Measurements from ENCODE around the gene CLTC. TPM values are rescaled to one million over a fixed set of nuclear protein-coding genes. Genes with fewer than 3 reads are reported as not detected.

Gene CLTC
- total RNA-seq, 1 donor from 2014 or later: 225 TPM

- Mint-ChIP-seq H3K4me1 (no peaks in the 10 kb centered on the region), H3K9me3 (no peaks in the 10 kb centered on the region), H3K36me3 (peaks cover 19% of the 10 kb centered on the region), H3K4me3 (no peak overlapping the region), H3K27me3 (ENCODE audit: insufficient read depth, low read depth) (no peaks in the 10 kb centered on the region), H3K27ac (no peak overlapping the region)
- no peaks in the 10 kb centered on the region for H3F3A ChIP-seq (ENCODE audit: low read depth)
- no peak for DNase-seq (ENCODE audit: low spot score)
- peaks cover 9% of the 10 kb centered on the region for H3K36me3 ChIP-seq
- no peak overlapping the region for H3K9ac ChIP-seq
- H3K9me3 ChIP-seq (ENCODE audit: low read depth): no peaks in the 10 kb centered on the region
- no peaks in the 10 kb centered on the region for H3K27me3 ChIP-seq
- no peak overlapping the region for H3K4me2 ChIP-seq
- no peak overlapping the region for H2AFZ ChIP-seq (replicated peaks)
- no peak overlapping the region for H3K4me3 ChIP-seq
- H3K27ac ChIP-seq: no peak overlapping the region
- no peaks in the 10 kb centered on the region for H4K20me1 ChIP-seq (ENCODE audit: low read depth)
- TF ChIP-seq EZH2phosphoT487 (IDR thresholded peaks at IDR 0.05) (no peak), EZH2 (IDR thresholded peaks at IDR 0.05) (no peak), CTCF (IDR thresholded peaks at IDR 0.05) (no peak)
- no peaks in the 10 kb centered on the region for H3K4me1 ChIP-seq
- H3K79me2 ChIP-seq (ENCODE audit: low read depth): no peaks in the 10 kb centered on the region
Observed at GRCh38 chr17:59611503-59611902, 8.2 kb upstream of the CLTC start.

GRCh38 chr17:59616253-59616920, 3.3 kb upstream of the CLTC start:
- Histone ChIP-seq H3K4me3 (no peak overlapping the region), H3K27ac (no peak overlapping the region), H3K36me3 (no peaks in the 10 kb centered on the region), H3K4me2 (no peak overlapping the region), H3K79me2 (ENCODE audit: low read depth) (peaks cover 30% of the 10 kb centered on the region), H2AFZ (replicated peaks) (no peak overlapping the region), H3K9ac (no peak overlapping the region), H4K20me1 (ENCODE audit: low read depth) (peaks cover 8% of the 10 kb centered on the region), H3F3A (ENCODE audit: low read depth) (peaks cover 26% of the 10 kb centered on the region), H3K27me3 (no peaks in the 10 kb centered on the region), H3K9me3 (ENCODE audit: low read depth) (no peaks in the 10 kb centered on the region), H3K4me1 (peaks cover 10% of the 10 kb centered on the region)
- Mint-ChIP-seq H3K27ac (no peak overlapping the region), H3K4me1 (peaks cover 23% of the 10 kb centered on the region), H3K27me3 (ENCODE audit: insufficient read depth, low read depth) (peaks cover 2% of the 10 kb centered on the region), H3K4me3 (no peak overlapping the region), H3K9me3 (no peaks in the 10 kb centered on the region), H3K36me3 (no peaks in the 10 kb centered on the region)
- TF ChIP-seq EZH2 (IDR thresholded peaks at IDR 0.05) (no peak), CTCF (IDR thresholded peaks at IDR 0.05) (no peak), EZH2phosphoT487 (IDR thresholded peaks at IDR 0.05) (no peak)
- DNase-seq (ENCODE audit: low spot score): no peak

- Histone ChIP-seq H3K27me3 (no peaks in the 10 kb centered on the region), H3F3A (ENCODE audit: low read depth) (peaks cover 26% of the 10 kb centered on the region), H3K36me3 (no peaks in the 10 kb centered on the region), H3K27ac (no peak overlapping the region), H3K79me2 (ENCODE audit: low read depth) (peaks cover 38% of the 10 kb centered on the region), H2AFZ (replicated peaks) (no peak overlapping the region), H3K4me3 (peak overlapping the region; percentile 91), H3K9ac (no peak overlapping the region), H4K20me1 (ENCODE audit: low read depth) (peaks cover 17% of the 10 kb centered on the region), H3K9me3 (ENCODE audit: low read depth) (no peaks in the 10 kb centered on the region), H3K4me1 (peaks cover 19% of the 10 kb centered on the region), H3K4me2 (peak overlapping the region; percentile 85)
- TF ChIP-seq EZH2phosphoT487 (IDR thresholded peaks at IDR 0.05): no peak
- TF ChIP-seq CTCF (IDR thresholded peaks at IDR 0.05): no peak
- no peak for TF ChIP-seq EZH2 (IDR thresholded peaks at IDR 0.05)
- Mint-ChIP-seq H3K9me3 (no peaks in the 10 kb centered on the region), H3K4me1 (peaks cover 30% of the 10 kb centered on the region), H3K27me3 (ENCODE audit: insufficient read depth, low read depth) (peaks cover 2% of the 10 kb centered on the region), H3K4me3 (peak overlapping the region; percentile 99), H3K27ac (no peak overlapping the region), H3K36me3 (no peaks in the 10 kb centered on the region)
- DNase-seq (ENCODE audit: low spot score): no peak
Observed at GRCh38 chr17:59617156-59617732, 2.5 kb upstream of the CLTC start.

Measured in neural progenitor cell (in vitro differentiated cells).